ENCODE data around the gene SLC47A2. TPM values are rescaled to one million over a fixed set of nuclear protein-coding genes. Genes with fewer than 3 reads are reported as not detected.

The SLC47A2 gene
- total and polyA plus RNA-seq, 2 experiments from 2014 or later = not detected

DNA sequence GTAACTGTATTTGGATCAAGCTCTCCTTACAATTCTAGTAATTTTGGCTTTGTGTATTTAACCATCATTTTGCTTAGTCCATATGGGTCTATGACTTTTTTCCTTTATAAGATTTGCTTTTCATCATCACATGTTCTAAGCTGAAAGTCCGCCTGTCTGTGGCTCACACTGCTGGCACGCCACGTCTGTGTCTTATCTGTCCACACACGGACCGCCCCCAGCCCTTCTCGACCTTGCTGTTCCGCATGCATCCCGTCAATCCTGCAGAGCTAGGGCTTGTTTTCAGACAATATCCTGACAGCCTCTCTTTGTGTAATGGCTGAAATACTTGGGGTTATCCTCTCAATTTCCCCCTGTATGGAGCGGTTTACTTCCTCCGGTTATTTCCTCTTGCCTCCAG, 40.2 kb upstream of the SLC47A2 start (continued):
- TF ChIP-seq, protein P1, sequence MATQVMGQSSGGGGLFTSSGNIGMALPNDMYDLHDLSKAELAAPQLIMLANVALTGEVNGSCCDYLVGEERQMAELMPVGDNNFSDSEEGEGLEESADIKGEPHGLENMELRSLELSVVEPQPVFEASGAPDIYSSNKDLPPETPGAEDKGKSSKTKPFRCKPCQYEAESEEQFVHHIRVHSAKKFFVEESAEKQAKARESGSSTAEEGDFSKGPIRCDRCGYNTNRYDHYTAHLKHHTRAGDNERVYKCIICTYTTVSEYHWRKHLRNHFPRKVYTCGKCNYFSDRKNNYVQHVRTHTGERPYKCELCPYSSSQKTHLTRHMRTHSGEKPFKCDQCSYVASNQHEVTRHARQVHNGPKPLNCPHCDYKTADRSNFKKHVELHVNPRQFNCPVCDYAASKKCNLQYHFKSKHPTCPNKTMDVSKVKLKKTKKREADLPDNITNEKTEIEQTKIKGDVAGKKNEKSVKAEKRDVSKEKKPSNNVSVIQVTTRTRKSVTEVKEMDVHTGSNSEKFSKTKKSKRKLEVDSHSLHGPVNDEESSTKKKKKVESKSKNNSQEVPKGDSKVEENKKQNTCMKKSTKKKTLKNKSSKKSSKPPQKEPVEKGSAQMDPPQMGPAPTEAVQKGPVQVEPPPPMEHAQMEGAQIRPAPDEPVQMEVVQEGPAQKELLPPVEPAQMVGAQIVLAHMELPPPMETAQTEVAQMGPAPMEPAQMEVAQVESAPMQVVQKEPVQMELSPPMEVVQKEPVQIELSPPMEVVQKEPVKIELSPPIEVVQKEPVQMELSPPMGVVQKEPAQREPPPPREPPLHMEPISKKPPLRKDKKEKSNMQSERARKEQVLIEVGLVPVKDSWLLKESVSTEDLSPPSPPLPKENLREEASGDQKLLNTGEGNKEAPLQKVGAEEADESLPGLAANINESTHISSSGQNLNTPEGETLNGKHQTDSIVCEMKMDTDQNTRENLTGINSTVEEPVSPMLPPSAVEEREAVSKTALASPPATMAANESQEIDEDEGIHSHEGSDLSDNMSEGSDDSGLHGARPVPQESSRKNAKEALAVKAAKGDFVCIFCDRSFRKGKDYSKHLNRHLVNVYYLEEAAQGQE (IDR thresholded peaks at IDR 0.05; ENCODE audit: unreplicated experiment) = no peak
- no peak for TF ChIP-seq ZNF114 (CRISPR knock-in tag; IDR thresholded peaks at IDR 0.05)
- TF ChIP-seq, protein P2, sequence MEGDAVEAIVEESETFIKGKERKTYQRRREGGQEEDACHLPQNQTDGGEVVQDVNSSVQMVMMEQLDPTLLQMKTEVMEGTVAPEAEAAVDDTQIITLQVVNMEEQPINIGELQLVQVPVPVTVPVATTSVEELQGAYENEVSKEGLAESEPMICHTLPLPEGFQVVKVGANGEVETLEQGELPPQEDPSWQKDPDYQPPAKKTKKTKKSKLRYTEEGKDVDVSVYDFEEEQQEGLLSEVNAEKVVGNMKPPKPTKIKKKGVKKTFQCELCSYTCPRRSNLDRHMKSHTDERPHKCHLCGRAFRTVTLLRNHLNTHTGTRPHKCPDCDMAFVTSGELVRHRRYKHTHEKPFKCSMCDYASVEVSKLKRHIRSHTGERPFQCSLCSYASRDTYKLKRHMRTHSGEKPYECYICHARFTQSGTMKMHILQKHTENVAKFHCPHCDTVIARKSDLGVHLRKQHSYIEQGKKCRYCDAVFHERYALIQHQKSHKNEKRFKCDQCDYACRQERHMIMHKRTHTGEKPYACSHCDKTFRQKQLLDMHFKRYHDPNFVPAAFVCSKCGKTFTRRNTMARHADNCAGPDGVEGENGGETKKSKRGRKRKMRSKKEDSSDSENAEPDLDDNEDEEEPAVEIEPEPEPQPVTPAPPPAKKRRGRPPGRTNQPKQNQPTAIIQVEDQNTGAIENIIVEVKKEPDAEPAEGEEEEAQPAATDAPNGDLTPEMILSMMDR (conservative IDR thresholded peaks at IDR 0.05; ENCODE audit: low read depth in 2 of 2) = no peak

DNA sequence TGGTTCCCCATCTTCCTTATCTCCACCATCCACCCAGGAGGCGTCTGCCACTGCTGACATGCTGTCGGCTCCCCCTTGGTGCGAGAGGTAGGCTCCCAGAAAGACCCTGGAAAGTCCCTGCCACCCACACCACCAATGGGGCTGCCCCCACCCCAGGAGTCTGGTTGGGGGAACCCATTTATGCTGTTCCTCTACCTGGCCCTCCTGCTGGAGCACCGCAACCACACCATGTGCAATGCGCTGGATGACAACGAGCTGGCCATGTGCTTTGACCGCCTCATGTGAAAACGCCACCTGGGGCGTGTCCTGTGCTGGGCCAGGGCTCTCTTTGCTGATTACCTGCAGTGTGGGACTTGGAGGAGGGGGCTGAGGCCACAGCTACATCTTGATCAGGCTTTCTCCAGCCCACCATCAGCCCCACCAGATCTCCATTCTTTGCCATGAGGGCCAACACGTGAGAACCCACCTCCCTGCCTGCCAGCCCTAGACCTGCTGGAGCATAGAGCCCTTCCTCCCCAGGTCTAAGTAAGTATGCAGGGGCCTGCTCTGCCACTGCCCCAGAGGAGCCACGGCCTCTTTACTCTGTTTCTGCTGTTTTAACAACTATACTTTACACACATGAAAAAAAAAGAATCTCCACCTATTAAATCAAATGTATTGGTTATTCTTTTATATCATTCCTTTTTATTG, 39.6 kb upstream of the SLC47A2 start:
- no peaks in the 10 kb centered on the region for H3K9me2 ChIP-seq (ENCODE audit: insufficient read depth)
- no peak overlapping the region for H3K4me3 ChIP-seq
- H3K4me1 ChIP-seq (ENCODE audit: insufficient read depth) = no peaks in the 10 kb centered on the region
- Mint-ChIP-seq H3K9me3 (no peaks in the 10 kb centered on the region), H3K27me3 (ENCODE audit: insufficient read depth, low read depth, poor library complexity) (peaks cover 9% of the 10 kb centered on the region), H3K4me1 (no peaks in the 10 kb centered on the region; the same call in 2 of the 3 replicates), H3K27ac (no peak overlapping the region), H3K36me3 (ENCODE audit: low read depth) (no peaks in the 10 kb centered on the region), H3K4me3 (no peak overlapping the region)
- H2AFZ ChIP-seq = no peak overlapping the region
- H3K4me2 ChIP-seq = no peak overlapping the region
- no peaks in the 10 kb centered on the region for H3K27me3 ChIP-seq (ENCODE audit: insufficient read depth)
- ATAC-seq (no peak), DNase-seq (ENCODE audit: low spot score) (no peak)
- no peaks in the 10 kb centered on the region for H4K20me1 ChIP-seq (replicated peaks; ENCODE audit: insufficient read depth)
- no peak overlapping the region for H3K27ac ChIP-seq (ENCODE audit: low read depth)
- H3F3A ChIP-seq (replicated peaks; ENCODE audit: low read depth) = no peaks in the 10 kb centered on the region
- no peaks in the 10 kb centered on the region for H3K36me3 ChIP-seq (ENCODE audit: insufficient read depth)
- H3K79me2 ChIP-seq (replicated peaks; ENCODE audit: insufficient read depth) = no peaks in the 10 kb centered on the region
- TF ChIP-seq, protein P2 (conservative IDR thresholded peaks at IDR 0.05; ENCODE audit: low read depth in 2 of 2) = no peak

DNA sequence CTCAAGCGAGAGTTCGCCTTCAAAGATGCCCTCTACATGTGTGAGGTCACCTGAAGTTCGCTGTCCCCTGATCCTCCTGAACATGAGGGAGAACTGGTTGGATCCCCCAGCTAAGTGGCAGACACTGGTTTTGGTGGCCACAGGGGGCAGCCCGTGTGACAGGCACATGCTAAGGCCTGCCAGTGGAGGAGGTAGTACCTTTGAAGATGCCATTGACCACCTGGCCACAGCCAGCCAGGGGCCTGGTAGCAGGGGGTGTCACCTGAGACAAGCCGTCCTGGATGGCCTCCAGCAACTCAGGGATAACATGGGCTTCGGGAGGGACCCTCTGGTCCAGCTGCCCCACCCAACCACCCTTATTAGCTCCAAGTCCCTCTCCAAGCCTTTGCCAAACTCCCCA, 39.0 kb upstream of the SLC47A2 start:
- Mint-ChIP-seq H3K27me3 (ENCODE audit: insufficient read depth, low read depth, poor library complexity) (peaks cover 9% of the 10 kb centered on the region), H3K4me1 (no peaks in the 10 kb centered on the region; the same call in 2 of the 3 replicates), H3K4me3 (no peak overlapping the region), H3K9me3 (no peaks in the 10 kb centered on the region), H3K27ac (no peak overlapping the region), H3K36me3 (ENCODE audit: low read depth) (no peaks in the 10 kb centered on the region)
- Histone ChIP-seq H3F3A (replicated peaks; ENCODE audit: low read depth) (no peaks in the 10 kb centered on the region), H3K36me3 (ENCODE audit: insufficient read depth) (no peaks in the 10 kb centered on the region), H2AFZ (no peak overlapping the region), H4K20me1 (replicated peaks; ENCODE audit: insufficient read depth) (no peaks in the 10 kb centered on the region), H3K4me1 (ENCODE audit: insufficient read depth) (no peaks in the 10 kb centered on the region), H3K27ac (ENCODE audit: low read depth) (no peak overlapping the region), H3K4me3 (no peak overlapping the region), H3K27me3 (ENCODE audit: insufficient read depth) (no peaks in the 10 kb centered on the region), H3K79me2 (replicated peaks; ENCODE audit: insufficient read depth) (no peaks in the 10 kb centered on the region), H3K9me2 (ENCODE audit: insufficient read depth) (no peaks in the 10 kb centered on the region), H3K4me2 (no peak overlapping the region)
- ATAC-seq = no peak
- no peak for DNase-seq (ENCODE audit: low spot score)
- TF ChIP-seq CREB1 (CRISPR knock-in tag; IDR thresholded peaks at IDR 0.05; ENCODE audit: low read depth) (no peak), EZH2phosphoT487 (IDR thresholded peaks at IDR 0.05; ENCODE audit: unreplicated experiment) (no peak), JUNB (IDR thresholded peaks at IDR 0.05; ENCODE audit: unreplicated experiment) (no peak), EZH2 (IDR thresholded peaks at IDR 0.05; ENCODE audit: low read depth, unreplicated experiment) (no peak)
- TF ChIP-seq, protein P1 (IDR thresholded peaks at IDR 0.05; ENCODE audit: unreplicated experiment) = no peak
